HPDE6-E6E7 (cell line): ENCODE results near the gene MS4A15.
A peak's percentile ranks its signal among the peaks of the same experiment; 100 is the strongest.
"Not testable (repeated sequence)": the region's sequence is repeated elsewhere in the genome, so short reads cannot be mapped to it uniquely, and the experiment has no call there.

Experiments used
- DNase-seq: peaks from one replicate; pipeline ENCODE4 v3.0.0; 2011; ENCODE audit warnings: missing footprints; ENCODE audit errors: extremely low spot score

The MS4A15 gene

DNA sequence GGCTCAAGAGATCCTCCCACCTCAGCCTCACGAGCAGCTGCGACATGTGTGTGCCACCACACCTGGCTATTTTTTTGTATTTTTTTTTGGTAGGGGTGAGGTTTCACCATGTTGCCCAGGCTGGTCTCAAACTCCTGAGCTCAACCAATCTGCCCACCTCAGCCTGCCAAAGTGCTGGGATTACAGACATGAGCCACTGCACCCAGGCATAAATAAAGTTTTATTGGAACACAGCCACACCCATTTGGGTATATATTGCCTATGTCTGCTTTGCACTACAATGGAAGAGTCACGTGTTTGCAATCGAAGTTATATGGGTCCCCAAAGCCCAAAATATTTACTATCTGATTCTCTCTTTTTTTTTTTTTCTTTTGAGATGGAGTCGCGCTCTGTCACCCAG lies 1.8 kb upstream of the MS4A15 start:
- no peak for DNase-seq

DNA sequence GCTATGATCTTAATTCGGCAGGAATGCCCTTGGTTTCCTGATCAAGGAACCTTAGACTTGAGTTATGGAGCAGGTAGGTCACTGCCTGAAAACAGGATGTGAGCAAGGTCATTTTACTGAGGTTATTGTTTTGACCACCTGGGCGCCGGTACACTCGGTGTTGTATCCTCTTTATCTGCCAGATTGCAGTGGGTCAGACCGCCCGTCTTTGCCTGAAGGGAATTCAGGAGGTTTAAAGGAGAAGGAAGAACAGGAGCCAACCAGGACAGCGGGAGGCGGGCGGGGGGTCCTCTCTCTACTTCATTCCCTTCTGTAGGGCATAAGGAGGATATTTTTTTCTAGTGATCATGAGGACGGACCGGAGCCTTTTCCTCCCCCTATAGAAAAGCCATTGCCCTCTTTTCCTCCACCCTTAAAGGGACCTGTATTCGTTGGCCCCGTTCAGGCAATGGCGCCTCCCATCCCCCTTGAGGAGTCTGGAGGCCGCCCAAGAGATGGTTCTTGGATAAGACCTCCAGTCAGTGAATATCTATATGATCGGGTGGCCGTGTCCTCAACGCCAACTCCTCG lies 649 bp downstream of the MS4A15 start:
- no peak for DNase-seq

DNA sequence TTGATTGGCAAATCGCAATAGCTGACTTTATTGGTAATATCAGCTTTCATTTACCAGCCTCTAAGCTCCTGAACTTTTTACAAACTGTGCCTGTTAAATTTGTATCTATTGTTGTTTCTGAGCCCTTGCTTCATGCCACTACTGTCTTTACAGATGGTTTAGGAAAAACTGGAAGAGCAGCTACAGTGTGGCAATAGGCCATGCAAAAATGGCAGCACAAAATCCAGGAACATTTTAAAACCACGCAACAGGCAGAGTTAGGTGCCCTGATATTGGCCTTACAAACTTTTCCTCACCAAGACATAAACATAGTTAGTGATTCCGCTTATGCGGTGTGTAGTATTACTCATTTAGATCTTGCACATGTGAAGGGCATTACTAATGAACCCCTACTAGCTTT lies 2.0 kb downstream of the MS4A15 start:
- DNase-seq = not testable (repeated sequence)

DNA sequence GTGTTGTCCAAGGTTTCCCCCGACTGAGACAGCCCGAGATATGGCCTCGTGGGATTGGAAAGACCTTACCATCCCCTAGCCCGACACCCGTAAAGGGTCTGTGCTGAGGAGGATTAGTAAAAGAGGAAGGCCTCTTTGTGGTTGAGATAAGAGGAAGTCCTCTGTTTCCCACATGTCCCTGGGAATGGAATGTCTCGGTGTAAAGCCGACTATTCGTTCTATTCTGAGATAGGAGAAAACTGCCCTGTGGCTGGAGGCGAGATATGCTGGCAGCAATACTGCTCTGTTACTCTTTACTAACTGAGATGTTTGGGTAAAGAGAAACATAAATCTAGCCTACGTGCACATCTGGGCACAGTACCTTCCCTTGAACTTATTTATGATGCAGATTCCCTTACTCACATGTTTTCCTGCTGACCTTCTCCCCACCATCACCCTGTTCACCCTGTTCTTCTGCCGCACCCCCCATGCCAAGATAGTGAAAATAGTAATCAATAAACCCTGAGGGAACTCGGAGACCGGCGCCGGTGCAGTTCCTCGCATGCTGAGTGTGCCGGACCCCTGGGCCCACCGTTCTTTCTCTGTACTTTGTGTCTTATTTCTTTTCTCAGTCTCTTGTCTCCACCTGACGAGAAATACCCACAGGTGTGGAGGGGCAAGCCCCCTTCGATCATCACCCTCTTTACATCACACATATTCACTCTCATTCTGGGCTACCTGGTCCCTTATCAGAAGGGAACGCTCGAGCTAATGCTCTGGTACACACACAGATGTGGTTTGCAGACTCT lies 3.0 kb downstream of the MS4A15 start:
- DNase-seq = not testable (repeated sequence)

DNA sequence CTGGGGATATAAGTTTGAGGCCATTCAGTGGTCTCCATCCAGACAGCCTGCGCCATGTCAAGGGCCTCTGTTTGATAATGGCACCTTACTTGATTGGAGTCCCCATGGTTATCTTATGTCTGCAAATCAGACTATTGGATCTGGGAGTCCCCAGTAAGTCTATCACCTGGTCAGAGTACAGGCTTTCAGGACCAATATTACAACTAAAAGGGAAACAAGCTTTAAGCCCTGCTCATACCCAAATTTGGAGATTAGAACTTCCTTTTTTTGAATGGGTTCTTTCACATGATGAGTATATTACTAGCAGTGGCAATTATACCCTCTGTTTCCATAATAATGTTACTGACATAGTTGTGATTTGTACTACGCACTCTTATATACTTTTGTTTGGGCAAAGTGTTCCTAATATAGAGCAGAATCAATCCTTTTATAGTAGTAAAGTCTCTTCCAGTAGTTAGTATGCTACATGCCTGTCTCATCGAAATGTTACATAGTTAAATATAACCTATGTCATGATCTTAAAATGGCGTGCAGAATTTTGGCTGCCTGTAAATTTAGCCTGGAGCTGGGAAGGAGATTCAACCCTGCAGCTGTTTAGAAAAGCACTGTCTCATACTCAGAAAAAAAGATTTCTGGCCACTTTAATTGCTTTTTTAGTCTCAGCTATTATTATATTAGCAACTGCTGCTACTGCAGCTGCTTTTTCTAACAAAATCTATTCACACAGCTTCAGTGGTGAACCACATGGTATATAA lies 4.9 kb downstream of the MS4A15 start:
- no peak for DNase-seq

DNA sequence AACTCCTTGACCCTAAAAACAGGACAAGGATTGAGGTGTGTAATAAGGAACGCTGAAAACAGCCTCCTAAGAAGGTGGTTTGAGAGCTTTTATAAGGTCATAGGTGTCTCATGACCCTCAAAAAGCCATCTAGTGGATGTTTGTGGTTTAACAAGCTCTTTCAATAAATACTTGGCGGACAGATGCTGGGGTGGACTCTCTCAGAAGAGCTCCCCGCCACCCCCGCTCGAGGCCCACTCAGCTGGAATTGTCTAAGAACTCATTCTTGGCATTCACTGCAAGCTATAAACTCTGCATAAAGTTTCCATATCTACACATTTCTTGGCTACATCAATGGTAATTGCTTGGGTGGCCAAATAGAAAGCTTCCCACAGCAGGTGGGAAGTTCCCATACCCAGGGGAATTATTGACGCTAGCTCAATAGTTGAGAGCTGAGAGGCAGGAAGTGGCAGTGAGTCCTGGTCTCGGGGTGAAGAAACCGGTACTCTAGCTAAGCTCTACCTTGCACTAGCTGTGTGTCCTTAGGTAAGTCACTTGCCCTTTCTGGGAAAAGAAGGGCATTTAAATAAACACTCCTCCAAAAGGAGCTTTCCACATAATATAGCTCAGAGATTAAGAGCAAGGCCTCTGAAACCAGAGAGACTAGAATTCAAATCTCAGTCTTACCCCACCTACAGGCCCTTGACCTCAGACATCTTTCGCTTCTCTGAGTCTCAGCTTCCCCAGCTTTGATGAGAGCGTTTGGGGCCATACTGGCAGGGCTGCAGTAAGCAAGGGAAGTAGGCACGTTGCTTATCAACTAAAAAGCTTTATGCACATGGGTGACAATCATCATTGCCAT lies 6.4 kb downstream of the MS4A15 start:
- no peak for DNase-seq

DNA sequence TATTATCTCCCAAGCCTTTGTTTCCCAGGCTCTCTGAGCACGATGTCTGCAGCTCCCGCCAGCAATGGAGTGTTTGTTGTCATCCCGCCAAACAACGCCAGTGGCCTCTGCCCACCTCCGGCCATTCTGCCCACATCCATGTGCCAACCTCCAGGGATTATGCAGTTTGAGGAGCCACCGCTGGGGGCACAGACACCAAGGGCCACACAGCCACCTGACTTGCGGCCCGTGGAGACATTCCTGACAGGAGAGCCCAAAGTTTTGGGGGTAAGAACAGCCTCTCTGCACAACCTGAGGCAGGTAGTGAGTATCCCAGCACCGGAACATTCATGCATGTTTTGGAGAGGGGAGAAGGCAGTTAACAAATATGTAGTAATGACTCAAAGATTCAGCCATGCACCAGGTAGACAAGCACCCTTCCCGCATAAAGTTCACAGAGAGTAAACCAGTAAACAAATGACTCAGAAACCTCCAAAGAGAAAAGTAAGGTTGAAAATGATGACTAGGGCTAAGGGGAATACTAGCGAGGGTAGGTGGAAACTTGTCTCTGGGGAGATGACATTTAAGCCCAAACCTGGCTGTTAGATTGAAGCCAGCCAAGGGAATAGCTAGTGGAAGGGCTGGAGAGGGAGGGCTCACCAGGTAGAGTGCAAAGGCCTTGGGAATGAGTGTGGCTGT lies 7.2 kb downstream of the MS4A15 start:
- DNase-seq = no peak

DNA sequence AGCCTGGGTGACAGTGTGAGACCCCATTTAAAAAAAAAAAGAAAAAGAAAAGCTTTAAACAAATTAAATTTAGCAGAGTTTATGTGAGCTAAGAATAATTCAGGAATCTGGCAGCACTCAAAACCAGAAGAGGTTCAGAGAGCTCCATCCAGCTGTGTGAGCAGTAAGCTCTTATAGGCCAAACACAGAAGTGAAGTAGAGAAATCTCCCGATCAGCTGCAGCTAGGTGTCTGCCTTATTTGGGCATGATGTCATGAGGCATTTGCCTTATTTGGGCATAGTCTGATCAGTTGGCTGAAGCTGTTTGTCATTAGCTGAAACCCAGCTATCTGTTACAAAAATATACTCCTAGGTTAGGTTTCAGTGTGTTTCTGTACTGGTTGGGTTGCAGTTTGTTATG lies 8.2 kb downstream of the MS4A15 start:
- no peak for DNase-seq

DNA sequence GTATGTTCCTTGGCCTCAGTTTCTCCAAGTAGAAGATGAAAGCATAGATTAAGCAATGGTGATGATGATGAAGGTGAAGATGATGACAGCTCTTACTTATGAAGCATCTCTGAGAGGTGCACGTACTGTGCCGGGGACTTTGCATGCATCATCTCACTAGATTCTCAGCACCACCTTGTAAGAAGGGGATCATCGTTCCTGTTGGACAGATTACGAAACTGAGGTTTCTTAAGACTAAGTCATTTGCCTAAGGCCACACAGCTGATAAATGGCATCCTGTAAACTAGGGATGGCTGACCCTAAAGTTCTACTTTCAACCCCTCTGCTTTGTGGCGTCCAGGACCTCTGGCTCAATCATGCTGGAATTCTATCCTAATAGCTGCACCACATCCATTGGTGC lies 8.7 kb downstream of the MS4A15 start:
- DNase-seq = no peak

DNA sequence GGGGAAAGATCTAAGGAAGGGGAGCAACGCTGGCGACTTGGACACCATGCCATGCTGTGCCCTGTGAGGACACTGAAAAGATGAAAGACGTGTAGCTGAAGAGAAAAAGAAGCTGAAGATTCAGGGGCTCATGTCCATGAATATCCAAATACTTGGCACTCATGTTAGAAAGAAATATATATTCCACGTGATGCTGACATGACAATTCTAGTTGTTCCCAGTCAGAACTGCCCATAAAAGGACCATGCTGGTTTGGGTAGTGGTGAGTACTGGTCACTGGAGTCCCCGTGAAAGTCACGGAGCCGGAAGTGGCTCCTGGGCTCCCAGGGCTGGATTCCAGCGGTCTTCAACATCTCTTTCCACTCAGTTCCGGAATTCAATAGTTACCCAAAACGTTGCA lies 9.9 kb downstream of the MS4A15 start:
- DNase-seq = no peak

DNA sequence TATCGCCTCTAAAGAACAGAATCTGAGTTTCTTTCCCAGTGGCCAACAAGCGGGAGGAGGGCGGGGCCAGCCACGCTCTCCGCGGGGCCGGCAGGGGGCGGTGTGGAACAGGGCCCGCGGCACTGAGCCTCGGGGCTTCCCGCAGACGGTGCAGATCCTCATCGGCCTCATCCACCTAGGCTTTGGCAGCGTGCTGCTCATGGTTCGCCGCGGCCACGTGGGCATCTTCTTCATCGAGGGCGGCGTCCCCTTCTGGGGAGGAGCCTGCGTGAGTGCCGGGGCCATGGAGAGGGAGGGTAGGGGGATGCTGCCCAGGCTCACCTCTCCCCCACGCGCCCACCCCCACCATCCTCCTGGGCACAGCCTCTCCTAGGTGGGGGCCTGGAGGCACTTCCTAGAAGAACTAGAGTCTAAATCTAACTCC lies 10.7 kb downstream of the MS4A15 start:
- no peak for DNase-seq

DNA sequence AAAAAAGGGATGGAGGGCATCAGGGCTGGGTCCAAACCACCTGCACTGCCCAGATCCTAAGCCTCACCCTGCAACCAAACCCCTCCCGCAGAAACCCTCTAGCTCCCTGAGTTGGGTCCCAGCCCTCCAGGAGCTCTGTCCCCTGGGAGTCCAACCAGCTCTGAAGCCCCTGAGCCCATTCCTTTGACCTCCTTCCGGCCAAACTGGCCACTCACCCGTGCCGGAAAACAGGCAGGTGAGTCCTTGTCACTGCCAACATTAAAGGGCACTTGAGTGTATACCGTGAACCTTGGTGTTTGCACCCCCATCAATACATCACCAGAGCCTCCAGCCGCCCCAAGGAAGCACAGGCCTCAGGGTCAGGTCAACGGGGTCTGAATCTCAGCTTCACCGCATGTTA lies 11.5 kb downstream of the MS4A15 start:
- DNase-seq = no peak

DNA sequence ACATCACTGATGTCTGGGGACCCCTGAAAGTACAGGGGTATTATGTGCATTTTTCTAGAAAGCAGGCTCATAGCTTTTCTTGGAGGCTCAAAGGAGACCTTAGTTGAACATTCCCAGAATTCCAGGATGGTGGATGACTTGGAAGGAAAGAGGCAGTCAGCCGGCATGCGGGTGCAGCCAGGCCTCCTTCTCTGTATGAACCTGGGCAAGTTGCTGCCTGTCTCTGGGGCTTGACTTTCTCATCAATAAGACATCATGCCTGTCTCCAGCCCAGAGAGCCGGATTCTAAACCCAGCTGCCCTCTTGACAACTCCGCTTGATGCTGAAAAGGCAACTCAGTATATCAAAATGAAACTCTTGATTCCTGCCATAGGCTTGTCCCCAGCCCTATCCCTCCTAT lies 12.6 kb downstream of the MS4A15 start:
- DNase-seq = peak; percentile 43

DNA sequence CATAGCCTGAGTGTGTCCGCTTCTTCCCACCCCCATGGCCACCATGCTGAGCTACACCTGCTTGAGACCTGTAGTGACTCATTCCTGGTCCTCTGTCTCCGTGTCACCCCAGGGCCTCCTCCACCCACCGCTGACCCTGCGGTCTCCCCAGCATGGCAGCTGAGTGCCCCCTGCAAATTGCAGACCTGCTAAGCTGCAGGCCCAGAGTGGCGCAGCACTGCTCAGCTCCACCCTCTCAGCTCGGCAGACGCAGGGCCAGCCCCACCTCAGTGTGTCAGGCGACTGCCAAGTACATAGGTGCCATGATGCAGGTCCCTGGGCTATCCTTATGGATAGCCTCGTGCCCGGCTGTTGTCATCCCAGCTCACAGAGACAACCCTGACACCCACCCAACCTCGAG lies 13.1 kb downstream of the MS4A15 start:
- no peak for DNase-seq

DNA sequence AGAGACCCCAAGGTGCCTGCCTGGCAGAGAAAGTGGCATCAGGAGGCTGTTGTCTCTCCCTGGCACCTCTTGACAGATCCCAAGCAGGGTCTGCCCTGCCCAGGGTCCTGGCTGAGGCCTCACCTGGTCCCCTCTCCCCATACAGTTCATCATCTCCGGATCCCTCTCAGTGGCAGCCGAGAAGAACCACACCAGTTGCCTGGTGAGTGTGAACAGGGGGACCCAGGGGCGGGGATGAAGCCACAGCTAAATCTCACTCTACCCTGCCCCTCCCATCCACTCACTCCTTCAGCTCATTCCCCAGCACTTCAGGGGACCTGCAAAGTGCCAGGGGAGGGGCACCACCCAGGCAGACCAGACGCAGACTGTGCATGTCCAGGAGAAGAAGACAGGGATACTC lies 14.5 kb downstream of the MS4A15 start:
- DNase-seq = no peak

DNA sequence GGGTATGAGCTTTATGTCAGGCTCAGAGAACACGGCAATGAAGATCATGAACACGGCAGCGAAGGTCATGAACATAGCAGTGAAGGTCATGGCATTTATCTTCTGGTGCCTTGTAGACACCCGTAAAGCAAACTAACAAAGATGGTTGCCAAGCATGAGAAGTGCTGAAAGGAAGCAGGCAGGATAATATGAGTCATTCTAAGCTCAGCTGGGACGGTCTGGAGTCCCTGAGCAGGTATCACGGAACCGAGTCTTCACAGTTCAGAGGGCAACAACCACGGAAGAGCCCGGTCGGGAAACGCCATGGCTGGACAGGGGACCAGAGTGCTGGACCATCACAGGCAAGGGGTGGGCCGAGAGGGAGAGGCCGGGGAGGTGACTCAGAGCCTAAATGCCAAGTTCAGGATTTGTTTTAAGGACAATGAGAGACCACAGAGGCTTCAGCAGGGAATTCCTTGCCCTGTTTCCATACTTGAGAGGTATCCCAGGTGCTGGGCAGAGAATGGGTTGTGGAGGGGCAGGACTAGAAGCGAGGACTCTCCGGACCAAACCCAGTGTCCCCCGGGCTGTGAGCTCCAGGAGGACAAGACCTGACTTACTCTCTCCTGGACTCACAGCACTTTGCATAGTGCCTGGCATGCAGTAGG lies 15.3 kb downstream of the MS4A15 start:
- DNase-seq = no peak

DNA sequence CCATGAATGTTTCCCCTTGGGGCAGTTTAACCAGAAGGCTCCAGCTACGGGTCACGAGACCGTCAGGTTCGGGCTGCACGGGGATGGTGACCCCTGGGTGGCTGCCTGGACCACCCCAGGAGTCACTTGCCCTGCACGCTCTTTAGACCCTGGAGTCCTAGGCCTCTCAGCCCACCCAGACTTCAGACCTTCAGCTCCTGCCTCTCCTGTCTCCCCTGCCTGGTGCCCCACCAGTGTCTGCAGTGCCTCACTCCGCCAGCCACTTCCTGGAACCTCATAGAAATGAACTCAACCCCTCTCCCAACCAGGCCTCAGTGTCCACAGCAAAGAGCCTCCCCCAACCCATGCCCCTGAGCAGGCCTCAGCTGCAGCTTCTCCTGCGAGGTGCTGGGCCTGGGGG lies 16.0 kb downstream of the MS4A15 start:
- DNase-seq = no peak

DNA sequence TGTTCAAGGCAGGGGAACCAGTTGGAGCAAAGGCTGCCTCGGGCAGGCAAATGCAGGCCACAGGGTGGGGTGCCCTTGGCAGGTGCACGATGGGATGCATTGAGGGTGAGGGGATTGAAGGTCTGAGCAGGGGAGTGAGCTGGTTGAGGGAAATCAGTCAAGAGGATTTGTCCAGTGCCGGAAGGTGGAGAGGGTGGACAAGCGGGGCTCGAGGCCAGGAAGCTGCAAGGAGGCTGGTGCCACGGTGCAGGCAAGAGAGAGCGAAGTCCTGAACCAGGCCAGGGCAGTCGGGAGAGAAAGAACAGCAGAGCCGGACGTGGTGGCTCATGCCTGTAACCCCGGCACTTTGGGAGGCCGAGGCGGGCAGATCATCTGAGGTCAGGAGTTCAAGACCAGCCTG lies 18.1 kb downstream of the MS4A15 start:
- DNase-seq = no peak

DNA sequence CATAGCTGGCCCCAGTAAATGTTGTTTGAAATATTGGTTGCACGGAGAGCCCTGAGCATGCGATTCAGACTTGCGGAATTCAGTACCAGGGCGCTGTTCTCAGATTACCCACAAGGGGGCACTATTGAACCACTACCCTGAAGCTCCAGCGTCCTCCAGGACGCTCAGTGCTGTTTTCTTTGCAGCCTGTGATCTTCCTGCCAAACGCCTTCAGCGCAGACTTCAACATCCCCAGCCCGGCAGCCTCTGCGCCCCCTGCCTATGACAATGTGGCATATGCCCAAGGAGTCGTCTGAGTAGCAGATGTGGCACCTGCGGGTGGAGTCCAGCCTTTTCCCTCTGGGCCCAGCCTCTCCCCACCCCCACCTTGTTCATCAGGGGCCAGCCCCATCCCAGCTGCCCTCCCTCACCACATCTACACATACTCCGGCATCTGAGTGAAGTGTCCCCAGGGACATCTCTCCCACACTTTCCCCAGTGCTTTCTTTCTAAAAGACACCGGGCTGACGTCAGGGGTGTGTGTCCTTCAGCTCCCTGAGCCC lies 18.8 kb downstream of the MS4A15 start:
- DNase-seq = peak; percentile 66

DNA sequence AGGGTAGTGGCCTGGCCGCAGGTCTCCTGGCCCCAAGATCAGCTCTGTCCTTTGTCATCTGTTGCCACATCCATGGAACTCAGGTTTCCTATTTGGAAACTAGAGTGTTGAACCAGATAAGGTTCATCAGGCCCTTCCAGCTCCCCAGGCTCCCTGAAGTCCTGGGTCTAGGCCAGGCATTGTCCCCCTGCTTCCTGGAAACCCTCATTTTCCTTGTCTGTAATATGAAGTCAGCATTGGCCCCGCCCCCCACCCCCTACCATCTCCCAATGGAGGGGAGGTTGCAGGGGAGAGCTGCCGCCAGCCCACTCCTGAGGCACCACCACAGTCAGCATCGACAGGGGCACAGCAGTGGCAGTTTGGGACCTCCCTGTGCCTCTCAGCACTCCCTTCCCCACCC lies 19.5 kb downstream of the MS4A15 start:
- DNase-seq = no peak

DNA sequence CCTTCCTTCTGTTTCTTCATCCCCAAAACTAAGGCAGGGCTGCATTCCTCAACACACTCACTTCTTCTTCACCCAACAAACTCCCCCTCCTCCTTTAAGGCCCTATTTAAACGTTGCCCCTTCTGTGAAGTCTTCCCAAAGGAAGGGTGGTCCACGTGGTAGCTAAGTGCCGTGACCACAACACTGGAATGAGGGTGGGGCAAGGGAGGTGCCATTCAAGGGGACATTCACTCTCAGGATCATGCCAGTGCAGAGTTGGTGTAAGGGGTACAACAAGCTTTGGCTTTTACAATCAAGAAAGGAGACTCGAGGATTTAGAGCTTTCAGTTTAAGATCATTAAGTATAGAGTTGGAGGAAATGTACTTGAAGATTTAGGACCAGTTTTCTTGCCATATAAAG lies 20.4 kb downstream of the MS4A15 start:
- DNase-seq = no peak
